Suprapubic skin (tissue), 4 donors: Measurements from ENCODE around the gene ENPP3.

Experiments used
- EP300 ChIP-seq: sonication (generic); formaldehyde crosslinking; IDR thresholded peaks from one replicate; pipeline ENCODE4 v1.6.1; 2017; ENCODE audit warnings: antibody characterized with exemption
- POLR2A ChIP-seq, 2 donors: fragments of 450-650 bp; IDR thresholded peaks; one replicate each; pipeline ENCODE4 v1.6.1; 2017; ENCODE audit warnings: antibody characterized with exemption in 2 of 2, mild to moderate bottlenecking in 2 of 2, moderate library complexity in 2 of 2
- POLR2AphosphoS5 ChIP-seq, 3 donors: sonication (generic); formaldehyde crosslinking; IDR thresholded peaks; one replicate each; pipeline ENCODE4 v1.6.1; 2017; ENCODE audit warnings: antibody characterized with exemption in 3 of 3
- TF ChIP-seq, protein P1 (sequence below), 2 donors: fragments of 200-600 bp in 1 of 2; fragments of 450-650 bp in 1 of 2; sonication (generic) in 1 of 2; IDR thresholded peaks; one replicate each; pipeline ENCODE4 v1.5.1; 2016 to 2019; ENCODE audit warnings: antibody characterized with exemption in 2 of 2, mild to moderate bottlenecking in 1 of 2, moderate library complexity in 1 of 2

DNA sequence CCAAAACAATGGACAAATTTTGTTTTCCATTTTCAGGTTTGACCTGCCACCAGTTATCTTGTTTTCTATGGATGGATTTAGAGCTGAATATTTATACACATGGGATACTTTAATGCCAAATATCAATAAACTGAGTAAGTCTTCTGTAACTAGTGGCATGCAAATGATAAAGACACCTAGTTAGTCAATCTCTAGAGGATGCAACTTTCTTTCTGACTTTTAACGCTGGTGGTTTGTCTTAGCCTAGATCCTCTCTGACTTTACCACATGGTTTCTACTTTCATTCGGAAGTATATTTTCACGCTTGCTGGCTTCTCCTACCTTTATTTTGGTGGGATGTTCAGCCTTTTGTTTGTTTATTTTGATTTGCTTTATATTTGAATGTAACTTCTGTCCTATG is 21.2 kb downstream of the ENPP3 start:
- TF ChIP-seq, protein P1, sequence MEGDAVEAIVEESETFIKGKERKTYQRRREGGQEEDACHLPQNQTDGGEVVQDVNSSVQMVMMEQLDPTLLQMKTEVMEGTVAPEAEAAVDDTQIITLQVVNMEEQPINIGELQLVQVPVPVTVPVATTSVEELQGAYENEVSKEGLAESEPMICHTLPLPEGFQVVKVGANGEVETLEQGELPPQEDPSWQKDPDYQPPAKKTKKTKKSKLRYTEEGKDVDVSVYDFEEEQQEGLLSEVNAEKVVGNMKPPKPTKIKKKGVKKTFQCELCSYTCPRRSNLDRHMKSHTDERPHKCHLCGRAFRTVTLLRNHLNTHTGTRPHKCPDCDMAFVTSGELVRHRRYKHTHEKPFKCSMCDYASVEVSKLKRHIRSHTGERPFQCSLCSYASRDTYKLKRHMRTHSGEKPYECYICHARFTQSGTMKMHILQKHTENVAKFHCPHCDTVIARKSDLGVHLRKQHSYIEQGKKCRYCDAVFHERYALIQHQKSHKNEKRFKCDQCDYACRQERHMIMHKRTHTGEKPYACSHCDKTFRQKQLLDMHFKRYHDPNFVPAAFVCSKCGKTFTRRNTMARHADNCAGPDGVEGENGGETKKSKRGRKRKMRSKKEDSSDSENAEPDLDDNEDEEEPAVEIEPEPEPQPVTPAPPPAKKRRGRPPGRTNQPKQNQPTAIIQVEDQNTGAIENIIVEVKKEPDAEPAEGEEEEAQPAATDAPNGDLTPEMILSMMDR (IDR thresholded peaks at IDR 0.05), result no peak
- no peak for TF ChIP-seq POLR2AphosphoS5 (IDR thresholded peaks at IDR 0.05)
- no peak for TF ChIP-seq POLR2A (IDR thresholded peaks at IDR 0.05)
- TF ChIP-seq EP300, result no peak
